HG02840 (cell line): ENCODE measurements around the gene MOK.
"Not testable (repeated sequence)": the region's sequence is repeated elsewhere in the genome, so short reads cannot be mapped to it uniquely, and the experiment has no call there.

ENCODE experiments used
- ATAC-seq: cut with Tn5 transposase; IDR thresholded peaks from one replicate; pipeline ENCODE4 v1.9.1; 2021; ENCODE audit warnings: mild to moderate bottlenecking, moderate library complexity, moderate number of reproducible peaks; ENCODE audit not compliant: unreplicated experiment, low FRiP score

The MOK gene

DNA sequence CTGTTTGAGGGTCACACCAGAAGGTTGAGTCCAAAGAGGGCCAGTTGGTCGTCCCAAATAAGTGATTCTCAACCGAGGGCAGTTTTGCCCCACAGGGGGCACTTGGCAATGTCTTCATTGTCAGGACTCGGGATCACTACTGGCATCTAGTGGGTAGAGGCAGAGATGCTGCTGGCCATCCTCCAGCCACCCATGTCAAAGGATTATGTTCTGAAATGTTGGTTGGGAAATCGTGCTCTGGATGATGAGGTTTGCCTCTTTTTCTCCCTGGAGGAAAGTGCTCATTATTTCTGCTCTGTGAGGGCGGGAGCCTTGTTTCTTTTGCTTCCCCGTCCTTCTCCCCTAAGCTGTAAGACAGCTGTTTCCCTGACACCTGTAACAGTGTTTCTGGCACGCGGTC lies 18.1 kb upstream of the MOK start:
- no peak for ATAC-seq

DNA sequence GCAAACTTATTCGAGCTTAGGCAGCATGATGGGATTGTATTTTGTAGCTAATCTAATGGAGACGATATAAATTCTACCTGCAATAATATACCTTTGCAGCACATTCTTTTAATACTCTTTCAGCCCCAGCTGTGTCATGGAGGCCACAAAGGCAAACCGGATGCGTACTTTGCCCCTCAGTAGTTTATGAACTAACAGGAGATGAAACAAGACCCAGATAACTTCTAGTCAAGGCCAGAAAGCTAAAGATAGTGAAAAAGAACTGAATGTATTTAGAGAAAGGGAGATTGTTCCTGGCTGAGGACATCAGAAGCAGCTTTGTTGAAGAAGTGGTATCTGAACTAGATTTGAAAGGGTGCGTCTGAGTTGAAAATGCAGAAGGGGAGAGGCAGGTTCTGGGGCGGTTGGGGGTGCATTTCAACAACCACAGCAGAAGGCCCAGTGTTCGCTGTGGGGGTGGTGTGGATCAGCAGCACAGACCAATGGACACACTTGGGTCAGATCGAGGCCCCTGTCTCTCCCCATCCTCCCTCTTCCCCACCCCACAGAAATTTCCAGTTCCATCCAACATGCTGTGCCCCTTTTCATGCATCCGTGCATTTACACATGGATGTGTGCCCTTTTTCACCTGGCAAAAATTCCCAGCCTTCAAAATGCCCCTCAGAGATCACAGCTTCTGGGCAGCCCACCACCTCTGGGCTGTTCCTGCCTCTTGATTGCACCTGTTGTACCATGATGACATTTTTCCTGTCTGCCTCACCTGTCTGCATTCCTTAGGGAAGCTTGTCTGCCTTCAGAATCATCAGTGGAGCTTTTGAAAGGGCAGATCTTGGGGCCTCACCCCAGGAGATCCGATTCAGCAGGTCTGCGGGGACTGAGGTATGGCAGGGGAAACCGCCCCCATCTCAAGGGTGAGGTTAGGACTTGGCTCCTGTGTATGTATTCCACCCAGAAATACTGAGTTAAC lies 16.8 kb upstream of the MOK start:
- no peak for ATAC-seq

- ATAC-seq, result no peak
Measured at GRCh38 chr14:102320671-102321455, 15.9 kb upstream of the MOK start.

DNA sequence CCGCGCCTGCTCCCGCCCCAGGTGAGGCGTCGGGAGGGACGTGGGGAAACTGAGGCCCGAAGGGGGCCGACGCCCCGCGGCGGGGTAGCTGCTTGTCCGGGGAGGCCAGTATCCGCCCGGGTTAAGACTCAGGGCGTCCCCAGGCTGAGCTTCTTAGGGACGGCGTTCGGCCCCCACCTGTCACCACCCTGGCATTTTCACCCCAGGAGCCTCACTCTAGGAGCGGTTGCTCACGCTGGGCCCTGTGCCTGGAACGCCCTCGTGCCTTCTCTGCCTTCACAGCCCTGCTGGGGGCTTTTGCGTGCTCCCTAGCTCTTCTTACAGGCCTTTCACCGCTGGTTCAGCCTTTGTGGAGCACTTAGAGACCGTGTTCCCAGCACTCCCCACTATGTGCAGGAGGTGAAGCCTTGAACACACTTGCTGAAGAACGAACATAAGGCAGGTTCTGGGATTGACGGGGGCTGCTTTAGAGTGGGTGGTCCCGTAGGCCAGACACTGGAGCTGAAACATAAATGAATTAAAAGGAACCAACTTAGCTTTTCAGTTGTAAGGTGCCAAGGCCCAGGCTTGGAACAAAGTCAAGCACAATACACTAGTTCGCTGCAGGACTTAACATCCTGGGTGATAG lies 15.2 kb upstream of the MOK start:
- peak; percentile 33 for ATAC-seq

GRCh38 chr14:102319351-102320032 lies 14.5 kb upstream of the MOK start, which contains the start of gene ZNF839:
Gene ZNF839, plus strand, starts transcription at chr14:102319746. Its CDS starts 20 bp downstream, at chr14:102319766.
- ATAC-seq, result peak; percentile 46

GRCh38 chr14:102318781-102319276 lies 13.9 kb upstream of the MOK start:
- no peak for ATAC-seq

GRCh38 chr14:102317564-102318248 lies 12.7 kb upstream of the MOK start:
- ATAC-seq, result no peak

- ATAC-seq, result peak; percentile 48
Measured at GRCh38 chr14:102316743-102317563, 12.0 kb upstream of the MOK start.

DNA sequence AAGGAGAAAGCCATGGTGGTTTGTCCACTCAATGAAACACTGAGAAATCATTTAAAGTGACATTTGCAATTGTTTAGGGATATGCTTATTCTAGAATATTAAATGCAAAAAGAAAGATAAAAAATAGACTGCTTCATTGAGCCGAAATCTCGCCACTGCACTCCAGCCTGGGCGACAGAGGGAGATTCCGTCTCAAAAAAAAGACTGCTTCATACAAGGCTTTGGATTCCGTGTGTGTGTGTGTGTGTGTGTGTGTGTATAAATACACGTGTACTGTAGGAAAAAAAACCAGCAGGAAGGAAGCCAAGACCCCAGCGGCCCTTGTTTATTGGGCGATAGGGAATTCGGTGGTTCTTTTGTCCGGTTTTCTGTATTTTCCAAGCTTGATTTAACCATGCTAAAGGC lies 11.4 kb upstream of the MOK start:
- ATAC-seq, result no peak

DNA sequence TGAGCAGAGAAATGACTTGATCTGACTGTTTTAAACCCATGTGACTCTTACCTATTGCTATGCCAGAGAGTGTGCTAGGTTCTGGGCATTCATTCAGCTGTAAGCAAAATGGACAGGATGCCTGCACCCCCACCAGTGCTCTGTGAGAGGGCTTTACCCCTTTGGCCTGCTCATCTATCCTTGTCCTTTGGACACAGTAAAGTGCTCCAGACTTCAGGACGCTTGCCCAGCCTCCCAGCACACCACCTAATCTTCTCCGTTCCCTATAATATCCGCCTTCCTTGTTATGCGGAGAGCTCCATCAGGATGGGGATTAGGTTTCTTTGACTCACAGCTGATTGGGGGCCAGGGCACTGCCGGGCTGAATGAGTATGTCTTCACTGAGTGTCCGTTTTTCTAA lies 10.2 kb upstream of the MOK start:
- no peak for ATAC-seq

GRCh38 chr14:102314242-102315011 lies 9.5 kb upstream of the MOK start:
- ATAC-seq, result no peak

GRCh38 chr14:102303664-102304063 lies 1.3 kb downstream of the MOK start:
- no peak for ATAC-seq

- not testable (repeated sequence) for ATAC-seq
Measured at GRCh38 chr14:102298303-102299070, 6.5 kb downstream of the MOK start.

GRCh38 chr14:102297436-102298170 lies 7.4 kb downstream of the MOK start:
- ATAC-seq, result no peak

- no peak for ATAC-seq
Measured at GRCh38 chr14:102295270-102295669, 9.7 kb downstream of the MOK start.

- no peak for ATAC-seq
Measured at GRCh38 chr14:102293781-102294180, 11.2 kb downstream of the MOK start.

DNA sequence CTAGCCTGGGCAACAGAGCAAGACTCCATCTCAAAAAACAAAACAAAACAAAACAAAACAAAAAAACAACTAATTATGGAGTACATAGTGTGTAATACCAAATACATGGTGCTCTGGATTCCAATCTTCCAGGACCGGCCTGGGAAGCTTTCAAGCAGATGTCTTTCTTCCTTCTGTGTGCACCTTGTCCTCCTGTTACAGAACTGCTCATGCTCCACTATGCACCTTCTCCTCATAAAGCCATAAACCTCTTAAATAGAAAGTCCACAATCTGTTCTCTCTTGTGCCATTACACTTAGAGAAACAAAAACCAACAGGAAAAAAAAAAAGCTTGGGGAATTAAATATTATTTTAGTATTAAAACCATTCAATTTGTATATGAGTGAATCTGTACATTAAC lies 12.5 kb downstream of the MOK start:
- no peak for ATAC-seq
